Naive thymus-derived CD4-positive, alpha-beta T cell (primary cell): Measurements from ENCODE around the gene GRM5. TPM values are rescaled to one million over a fixed set of nuclear protein-coding genes. Genes with fewer than 3 reads are reported as not detected.

Source experiments
- ATAC-seq: fragments of 150-1000 bp; cut with Tn5 transposase; 2 replicates; pipeline ENCODE4 v1.10.0; 2021; ENCODE audit warnings: mild to moderate bottlenecking, moderate library complexity
- CTCF ChIA-PET: fragments of 350-600 bp; sonication (Branson Sonifier 250); formaldehyde crosslinking; loops from one replicate; lab custom pipeline; 2021; ENCODE audit warnings: antibody characterized with exemption; lab: Charles Lee
- POLR2A ChIA-PET: fragments of 350-600 bp; sonication (Branson Sonifier 250); formaldehyde crosslinking; loops from one replicate; lab custom pipeline; 2021; ENCODE audit warnings: antibody characterized with exemption, inconsistent platforms; lab: Charles Lee
- DNase-seq, 9 donors: peaks; one replicate each; pipeline versions ENCODE4 v3.0.0 to v3.0.0-alpha.2; 2020 to 2022; ENCODE audit warnings: mixed read lengths in 1 of 9
- H3K27ac ChIP-seq: one replicate; pipeline ENCODE4 v1.7.0; 2013; ENCODE audit warnings: mild to moderate bottlenecking, low read depth, low read length, moderate library complexity
- H3K27me3 ChIP-seq, 2 donors: one replicate each; pipeline ENCODE4 v1.7.0; 2013; ENCODE audit warnings: low read length in 2 of 2, mild to moderate bottlenecking in 2 of 2, moderate library complexity in 2 of 2; ENCODE audit not compliant: control insufficient read depth in 2 of 2, insufficient read depth in 2 of 2
- H3K36me3 ChIP-seq, 3 experiments: 1 replicate in 2 of 3; 2 replicates in 1 of 3; pipeline ENCODE4 v1.7.0; 2013; ENCODE audit warnings: low read length in 3 of 3, mild to moderate bottlenecking in 3 of 3, moderate library complexity in 1 of 3; ENCODE audit not compliant: insufficient read depth in 3 of 3, control insufficient read depth in 2 of 3
- H3K4me1 ChIP-seq, 2 donors: one replicate each; pipeline ENCODE4 v1.7.0; 2013; ENCODE audit warnings: low read length in 2 of 2, mild to moderate bottlenecking in 2 of 2, moderate library complexity in 1 of 2; ENCODE audit not compliant: control insufficient read depth in 2 of 2, insufficient read depth in 2 of 2
- H3K4me3 ChIP-seq: 2 replicates; pipeline ENCODE4 v1.7.0; 2013; ENCODE audit warnings: mild to moderate bottlenecking, low read length
- H3K9me3 ChIP-seq, 3 experiments: 1 replicate in 2 of 3; 2 replicates in 1 of 3; pipeline ENCODE4 v1.7.0; 2013; ENCODE audit warnings: low read length in 3 of 3; ENCODE audit not compliant: control insufficient read depth in 2 of 3
- H3K27ac Mint-ChIP-seq, 9 donors: one replicate each; pipeline ENCODE4 v1.8.0; 2020 to 2022; ENCODE audit warnings: mixed read lengths in 9 of 9, mild to moderate bottlenecking in 8 of 9, moderate library complexity in 5 of 9, inconsistent platforms in 2 of 9
- H3K27me3 Mint-ChIP-seq, 5 donors: one replicate each; pipeline ENCODE4 v1.8.0; 2021 to 2022; ENCODE audit warnings: mixed read lengths in 5 of 5, mild to moderate bottlenecking in 1 of 5
- H3K36me3 Mint-ChIP-seq, 5 donors: one replicate each; pipeline ENCODE4 v1.8.0; 2020 to 2022; ENCODE audit warnings: mixed read lengths in 5 of 5, mild to moderate bottlenecking in 3 of 5, inconsistent platforms in 1 of 5
- H3K4me1 Mint-ChIP-seq, 7 donors: one replicate each; pipeline ENCODE4 v1.8.0; 2020 to 2022; ENCODE audit warnings: mixed read lengths in 7 of 7, mild to moderate bottlenecking in 3 of 7, inconsistent platforms in 1 of 7
- H3K4me3 Mint-ChIP-seq, 10 donors: one replicate each; pipeline ENCODE4 v1.8.0; 2020 to 2022; ENCODE audit warnings: mild to moderate bottlenecking in 10 of 10, mixed read lengths in 10 of 10, moderate library complexity in 6 of 10, inconsistent platforms in 2 of 10
- H3K9me3 Mint-ChIP-seq, 11 donors: one replicate each; pipeline ENCODE4 v1.8.0; 2020 to 2022; ENCODE audit warnings: mixed read lengths in 11 of 11, mild to moderate bottlenecking in 4 of 11, inconsistent platforms in 1 of 11, moderate library complexity in 1 of 11
- intact Hi-C, 2 donors: fragments of 100-400 bp; cut with micrococcal nuclease; formaldehyde crosslinking; loops; one replicate each; pipeline ENCODE4 v1.15.1; 2023
- polyA plus RNA-seq, 2 donors: library from polyadenylated mRNA; unstranded; fragments of 300-500 nt; fragmentation: Illumina TruSeq; gene quantifications; one replicate each; pipeline ENCODE4 v1.2.3, GENCODE V29; 2021
- total RNA-seq, 6 experiments: library from RNA in 5 of 6; stranded (reverse) in 5 of 6; gene quantifications; 1 replicate in 5 of 6; 2 replicates in 1 of 6; pipeline ENCODE4 v1.2.3 and lab custom pipeline; 2021 to 2026

The GRM5 gene
- total and polyA plus RNA-seq, 7 experiments from 2014 or later = not detected

DNA sequence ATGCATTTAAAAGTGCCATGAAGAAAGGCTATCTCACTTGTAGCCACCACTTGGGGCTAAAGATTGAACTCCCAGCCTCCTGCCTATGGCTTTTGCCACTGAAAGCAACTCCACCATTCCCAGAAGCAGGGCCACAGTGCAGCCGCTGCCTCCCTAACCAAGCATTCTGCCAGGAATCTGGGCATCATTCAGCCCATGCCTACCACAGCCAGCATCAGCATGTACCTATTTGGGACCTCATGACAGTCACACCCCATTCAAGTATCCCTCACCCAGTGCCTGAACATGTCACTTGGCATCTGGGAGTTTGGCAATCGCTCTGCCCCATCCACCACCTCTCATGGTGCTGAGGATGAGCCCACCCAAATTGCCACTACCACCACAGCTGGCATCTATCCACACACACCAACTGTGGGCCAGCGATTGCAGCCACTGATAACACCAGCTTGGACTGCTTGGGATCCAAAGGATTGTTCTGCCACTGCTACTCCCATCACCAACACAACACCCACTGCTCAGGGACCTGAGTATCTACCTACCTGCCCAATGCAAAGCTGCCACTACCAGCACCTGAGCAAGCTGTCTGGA, 234.4 kb downstream of the GRM5 start:
- H3K27ac Mint-ChIP-seq = no peak overlapping the region
- peaks cover 0 to 8% of the 10 kb centered on the region in 2 donors for H3K4me1 ChIP-seq
- no peak for ATAC-seq

GRCh38 chr11:88827018-88827676, 238.6 kb downstream of the GRM5 start:
- no peak overlapping the region for H3K4me3 ChIP-seq
- POLR2A ChIA-PET = interaction anchor here (0.6 kb wide), 1 partner anchor 181 kb away, joined by 3 read pairs; no protein-coding TSS in a partner anchor
- no peak for DNase-seq
- H3K27me3 ChIP-seq = no peaks in the 10 kb centered on the region
- Mint-ChIP-seq H3K36me3 (no peaks in the 10 kb centered on the region), H3K27me3 (peaks cover 0 to 7% (median 0%) of the 10 kb centered on the region in 5 donors), H3K4me3 (no peak overlapping the region), H3K27ac (no peak overlapping the region), H3K4me1 (peaks cover 0 to 12% (median 4%) of the 10 kb centered on the region in 7 donors), H3K9me3 (peaks cover 0 to 10% (median 0%) of the 10 kb centered on the region in 11 donors)
- no peaks in the 10 kb centered on the region for H3K4me1 ChIP-seq
- no peaks in the 10 kb centered on the region for H3K9me3 ChIP-seq
- CTCF ChIA-PET = no interaction called here
- intact Hi-C loops = loop anchor here in 1 of 2 donors (2.0 kb wide), 1 partner anchor 14 kb away; no protein-coding TSS in a partner anchor
- no peak overlapping the region for H3K27ac ChIP-seq
- no peaks in the 10 kb centered on the region for H3K36me3 ChIP-seq
- ATAC-seq = no peak

More for the DNA sequence above, 234.4 kb downstream of the GRM5 start:
- Mint-ChIP-seq H3K4me1 (peaks cover 0 to 26% (median 23%) of the 10 kb centered on the region in 7 donors), H3K9me3 (peaks cover 0 to 18% (median 0%) of the 10 kb centered on the region in 11 donors), H3K36me3 (no peaks in the 10 kb centered on the region), H3K27me3 (peaks cover 0 to 2% (median 0%) of the 10 kb centered on the region in 5 donors), H3K4me3 (no peak overlapping the region)
- Histone ChIP-seq H3K27me3 (no peaks in the 10 kb centered on the region), H3K27ac (no peak overlapping the region), H3K36me3 (no peaks in the 10 kb centered on the region), H3K4me3 (no peak overlapping the region), H3K9me3 (no peaks in the 10 kb centered on the region)
- ChIA-PET POLR2A (no interaction called here), CTCF (no interaction called here)
- intact Hi-C loops = no loop called here
- no peak for DNase-seq

GRCh38 chr11:88819616-88820015, 246.2 kb downstream of the GRM5 start:
- Histone ChIP-seq H3K9me3 (peaks cover 0 to 4% (median 0%) of the 10 kb centered on the region in 3 experiments), H3K4me1 (peaks cover 0 to 2% of the 10 kb centered on the region in 2 donors), H3K36me3 (no peaks in the 10 kb centered on the region), H3K27ac (no peak overlapping the region), H3K27me3 (no peaks in the 10 kb centered on the region), H3K4me3 (no peak overlapping the region)
- ATAC-seq = no peak
- Mint-ChIP-seq H3K36me3 (peaks cover 0 to 4% (median 0%) of the 10 kb centered on the region in 5 donors), H3K4me1 (peaks cover 0 to 15% (median 4%) of the 10 kb centered on the region in 7 donors), H3K27ac (no peak overlapping the region), H3K27me3 (peaks cover 0 to 10% (median 0%) of the 10 kb centered on the region in 5 donors), H3K4me3 (no peak overlapping the region), H3K9me3 (peaks cover 0 to 7% (median under 1%) of the 10 kb centered on the region in 11 donors)
- intact Hi-C loops = no loop called here
- CTCF ChIA-PET = no interaction called here
- POLR2A ChIA-PET = no interaction called here
- no peak for DNase-seq

- Histone ChIP-seq H3K9me3 (peaks cover 0 to 4% (median 0%) of the 10 kb centered on the region in 3 experiments), H3K4me1 (peaks cover 0 to 2% of the 10 kb centered on the region in 2 donors), H3K4me3 (no peak overlapping the region), H3K27ac (no peak overlapping the region), H3K27me3 (no peaks in the 10 kb centered on the region), H3K36me3 (no peaks in the 10 kb centered on the region)
- H3K36me3 Mint-ChIP-seq = peaks cover 0 to 4% (median 0%) of the 10 kb centered on the region in 5 donors
- no peak overlapping the region for H3K4me3 Mint-ChIP-seq
- CTCF ChIA-PET = no interaction called here
- no peak overlapping the region for H3K27ac Mint-ChIP-seq
- H3K27me3 Mint-ChIP-seq = peaks cover 0 to 10% (median 0%) of the 10 kb centered on the region in 5 donors
- ATAC-seq (no peak), DNase-seq (no peak)
- POLR2A ChIA-PET = no interaction called here
- intact Hi-C loops = no loop called here
- H3K9me3 Mint-ChIP-seq = peaks cover 0 to 11% (median 4%) of the 10 kb centered on the region in 11 donors
- peaks cover 0 to 16% (median 4%) of the 10 kb centered on the region in 7 donors for H3K4me1 Mint-ChIP-seq
These were observed 246.8 kb downstream of the GRM5 start for GRCh38 chr11:88818978-88819377.

- Histone ChIP-seq H3K4me3 (no peak overlapping the region), H3K4me1 (peaks cover 0 to 2% of the 10 kb centered on the region in 2 donors), H3K27ac (no peak overlapping the region), H3K36me3 (no peaks in the 10 kb centered on the region), H3K27me3 (no peaks in the 10 kb centered on the region), H3K9me3 (peaks cover 0 to 4% (median 0%) of the 10 kb centered on the region in 3 experiments)
- Mint-ChIP-seq H3K9me3 (peaks cover 0 to 12% (median 2%) of the 10 kb centered on the region in 11 donors), H3K27ac (no peak overlapping the region), H3K36me3 (peaks cover 0 to 4% (median 0%) of the 10 kb centered on the region in 5 donors), H3K4me3 (no peak overlapping the region), H3K4me1 (peaks cover 0 to 23% (median 13%) of the 10 kb centered on the region in 7 donors), H3K27me3 (peaks cover 0 to 9% (median 0%) of the 10 kb centered on the region in 5 donors)
- intact Hi-C loops = no loop called here
- no peak for ATAC-seq
- CTCF ChIA-PET = no interaction called here
- POLR2A ChIA-PET = no interaction called here
- DNase-seq = no peak
These were observed 250.3 kb downstream of the GRM5 start for GRCh38 chr11:88815505-88815904.

GRCh38 chr11:88814076-88814475, 251.7 kb downstream of the GRM5 start:
- peaks cover 0 to 12% (median 2%) of the 10 kb centered on the region in 11 donors for H3K9me3 Mint-ChIP-seq
- peaks cover 0 to 12% (median 0%) of the 10 kb centered on the region in 5 donors for H3K27me3 Mint-ChIP-seq
- H3K36me3 ChIP-seq = no peaks in the 10 kb centered on the region
- no peak overlapping the region for H3K4me3 ChIP-seq
- H3K27ac Mint-ChIP-seq = no peak overlapping the region
- H3K27me3 ChIP-seq = no peaks in the 10 kb centered on the region
- H3K4me1 ChIP-seq = peaks cover 0 to 2% of the 10 kb centered on the region in 2 donors
- ChIA-PET POLR2A (no interaction called here), CTCF (no interaction called here)
- peaks cover 4 to 26% (median 13%) of the 10 kb centered on the region in 7 donors for H3K4me1 Mint-ChIP-seq
- peaks cover 0 to 4% (median 0%) of the 10 kb centered on the region in 5 donors for H3K36me3 Mint-ChIP-seq
- intact Hi-C loops = no loop called here
- peaks cover 0 to 4% (median 0%) of the 10 kb centered on the region in 3 experiments for H3K9me3 ChIP-seq
- H3K27ac ChIP-seq = no peak overlapping the region
- DNase-seq = no peak
- H3K4me3 Mint-ChIP-seq = no peak overlapping the region
- ATAC-seq = no peak
